H1 (cell line): ENCODE measurements around the gene YPEL2.
A peak's percentile ranks its signal among the peaks of the same experiment; 100 is the strongest.

Experiments
- CHD2 ChIP-seq: IDR thresholded peaks from 2 replicates; pipeline ENCODE4 v1.6.1; 2012; ENCODE audit warnings: low read length, improper control_type of control experiment
- CTCF ChIP-seq, 3 experiments: IDR thresholded peaks; 1 replicate in 2 of 3; 2 replicates in 1 of 3; pipeline versions ENCODE4 v1.5.1 to v1.6.1; 2011; ENCODE audit warnings: low read length in 3 of 3, mild to moderate bottlenecking in 3 of 3, inconsistent platforms in 2 of 3, low read depth in 1 of 3, moderate library complexity in 1 of 3; ENCODE audit not compliant: insufficient read depth in 1 of 3; ENCODE audit errors: control extremely low read depth in 1 of 3
- EP300 ChIP-seq, 2 experiments: IDR thresholded peaks; 1 replicate in 1 of 2; 2 replicates in 1 of 2; pipeline ENCODE4 v1.6.1; 2011 to 2012; ENCODE audit warnings: low read depth in 2 of 2, low read length in 2 of 2, mild to moderate bottlenecking in 2 of 2, borderline replicate concordance in 1 of 2, inconsistent platforms in 1 of 2, moderate library complexity in 1 of 2
- EZH2 ChIP-seq: fragments of 200-600 bp; sonication (generic); IDR thresholded peaks from 2 replicates; pipeline ENCODE4 v1.7.1; 2012; ENCODE audit warnings: low read depth, mild to moderate bottlenecking, moderate library complexity, low read length, inconsistent platforms; ENCODE audit not compliant: severe bottlenecking
- FOSL1 ChIP-seq: IDR thresholded peaks from 2 replicates; pipeline ENCODE4 v1.6.1; 2011; ENCODE audit warnings: mild to moderate bottlenecking, low read depth, low read length, moderate library complexity; ENCODE audit not compliant: insufficient read depth
- HDAC2 ChIP-seq, 2 experiments: fragments of 300-600 bp in 1 of 2; sonication (generic) in 1 of 2; IDR thresholded peaks; 2 replicates each; pipeline ENCODE4 v1.6.1; 2011 to 2012; ENCODE audit warnings: low read depth in 2 of 2, low read length in 2 of 2, mild to moderate bottlenecking in 2 of 2, moderate library complexity in 2 of 2, borderline replicate concordance in 1 of 2, inconsistent platforms in 1 of 2
- POLR2A ChIP-seq, 2 experiments: IDR thresholded peaks; 1 replicate in 1 of 2; 2 replicates in 1 of 2; pipeline ENCODE4 v1.6.1; 2011; ENCODE audit warnings: low read depth in 2 of 2, low read length in 2 of 2, mild to moderate bottlenecking in 2 of 2; ENCODE audit errors: control extremely low read depth in 1 of 2
- RBBP5 ChIP-seq: IDR thresholded peaks from 2 replicates; pipeline ENCODE4 v1.7.1; 2012; ENCODE audit warnings: low read depth, mild to moderate bottlenecking, inconsistent platforms, low read length, moderate library complexity, borderline replicate concordance
- RFX5 ChIP-seq: IDR thresholded peaks from 2 replicates; pipeline ENCODE4 v1.6.1; 2011; ENCODE audit warnings: low read depth, low read length, improper control_type of control experiment, borderline replicate concordance
- TCF12 ChIP-seq: IDR thresholded peaks from 2 replicates; pipeline ENCODE4 v1.6.1; 2011; ENCODE audit warnings: low read depth, mild to moderate bottlenecking, low read length
- USF2 ChIP-seq: IDR thresholded peaks from 2 replicates; pipeline ENCODE4 v1.6.1; 2011; ENCODE audit warnings: low read length, improper control_type of control experiment

- TF ChIP-seq CTCF (IDR thresholded peaks at IDR 0.05; ENCODE audit: control extremely low read depth in 1 of 3, insufficient read depth in 1 of 3, low read depth in 1 of 3, low read length in 3 of 3) (no peak), HDAC2 (IDR thresholded peaks at IDR 0.05; ENCODE audit: borderline replicate concordance in 1 of 2, low read depth in 2 of 2, low read length in 2 of 2) (no peak), POLR2A (IDR thresholded peaks at IDR 0.05; ENCODE audit: control extremely low read depth in 1 of 2, low read depth in 2 of 2, low read length in 2 of 2) (no peak), USF2 (no peak), FOSL1 (no peak), EP300 (IDR thresholded peaks at IDR 0.05; ENCODE audit: borderline replicate concordance in 1 of 2, low read depth in 2 of 2, low read length in 2 of 2) (no peak), EZH2 (peak; percentile 23), CHD2 (no peak), RFX5 (no peak), RBBP5 (no peak; the same call in 1 of the 2 replicates), TCF12 (no peak)
Observed at GRCh38 chr17:59331929-59332748, 684 bp downstream of the YPEL2 start.
